Left ventricle myocardium inferior (tissue), 1 donor: ENCODE measurements around the gene PPFIBP1. TPM values are rescaled to one million over a fixed set of nuclear protein-coding genes. Genes with fewer than 3 reads are reported as not detected.

Source experiments
- DNase-seq: peaks from one replicate; pipeline ENCODE4 v3.0.0-alpha.2; 2020
- H3K27ac ChIP-seq: fragments of 200-600 bp; replicated peaks from 2 replicates; pipeline ENCODE4 v1.8.0; 2021
- H3K27me3 ChIP-seq: fragments of 200-600 bp; 2 replicates; pipeline ENCODE4 v1.8.0; 2021; ENCODE audit warnings: low read depth
- H3K36me3 ChIP-seq: fragments of 200-600 bp; 2 replicates; pipeline ENCODE4 v1.8.0; 2021
- H3K4me1 ChIP-seq: fragments of 200-600 bp; 2 replicates; pipeline ENCODE4 v1.8.0; 2021
- H3K4me3 ChIP-seq: fragments of 200-600 bp; 2 replicates; pipeline ENCODE4 v1.8.0; 2021; ENCODE audit warnings: mild to moderate bottlenecking, moderate library complexity
- H3K9me3 ChIP-seq: fragments of 200-600 bp; replicated peaks from 2 replicates; pipeline ENCODE4 v1.8.0; 2021
- CTCF ChIP-seq: fragments of 200-600 bp; IDR thresholded peaks from 2 replicates; pipeline ENCODE4 v1.8.0; 2021; ENCODE audit warnings: antibody characterized with exemption, mild to moderate bottlenecking, borderline replicate concordance
- intact Hi-C: fragments of 100-400 bp; cut with micrococcal nuclease; formaldehyde crosslinking; loops from one replicate; pipeline ENCODE4 v1.11.0; 2022
- total RNA-seq: library from RNA; stranded (reverse); fragmentation: NEBNext Ultra II Directional; extraction: Animal tissue kit (Norgen Biotek cat#: 25700); gene quantifications from one replicate; pipeline ENCODE4 v1.2.1, GENCODE V29; 2021
- donor health status: DM: no; HTN: yes; CAD: no; lungs with severe emphysema.

Gene PPFIBP1
- total RNA-seq, 1 donor from 2014 or later, result 258 TPM

GRCh38 chr12:27486961-27487360 is 37.0 kb upstream of the PPFIBP1 start:
- intact Hi-C loops, result no loop called here
- Histone ChIP-seq H3K9me3 (no peaks in the 10 kb centered on the region), H3K4me1 (no peaks in the 10 kb centered on the region), H3K27ac (no peak overlapping the region), H3K36me3 (no peaks in the 10 kb centered on the region), H3K27me3 (no peaks in the 10 kb centered on the region), H3K4me3 (no peak overlapping the region)
- no peak for TF ChIP-seq CTCF
- no peak for DNase-seq

- H3K9me3 ChIP-seq, result no peaks in the 10 kb centered on the region
- intact Hi-C loops, result no loop called here
Measured at GRCh38 chr12:27488479-27488878, 35.5 kb upstream of the PPFIBP1 start.

GRCh38 chr12:27491226-27491625 is 32.8 kb upstream of the PPFIBP1 start:
- intact Hi-C loops, result no loop called here
- Histone ChIP-seq H3K36me3 (no peaks in the 10 kb centered on the region), H3K27me3 (no peaks in the 10 kb centered on the region), H3K4me1 (no peaks in the 10 kb centered on the region), H3K4me3 (no peak overlapping the region), H3K27ac (no peak overlapping the region), H3K9me3 (no peaks in the 10 kb centered on the region)
- no peak for DNase-seq
- TF ChIP-seq CTCF, result no peak

More at GRCh38 chr12:27488479-27488878, 35.5 kb upstream of the PPFIBP1 start:
- Histone ChIP-seq H3K27ac (no peak overlapping the region), H3K4me3 (no peak overlapping the region), H3K36me3 (no peaks in the 10 kb centered on the region), H3K4me1 (no peaks in the 10 kb centered on the region), H3K27me3 (no peaks in the 10 kb centered on the region)
- DNase-seq, result no peak
- TF ChIP-seq CTCF, result no peak

GRCh38 chr12:27493260-27493940 is 30.6 kb upstream of the PPFIBP1 start:
- Histone ChIP-seq H3K4me1 (no peaks in the 10 kb centered on the region), H3K4me3 (no peak overlapping the region), H3K36me3 (no peaks in the 10 kb centered on the region), H3K27ac (no peak overlapping the region), H3K9me3 (no peaks in the 10 kb centered on the region), H3K27me3 (no peaks in the 10 kb centered on the region)
- no peak for TF ChIP-seq CTCF
- no peak for DNase-seq
- intact Hi-C loops, result no loop called here

- intact Hi-C loops, result no loop called here
- DNase-seq, result no peak
- no peaks in the 10 kb centered on the region for H3K36me3 ChIP-seq
- TF ChIP-seq CTCF, result no peak
- H3K4me3 ChIP-seq, result no peak overlapping the region
- H3K27ac ChIP-seq, result no peak overlapping the region
- H3K4me1 ChIP-seq, result peaks cover 7% of the 10 kb centered on the region
- H3K27me3 ChIP-seq, result no peaks in the 10 kb centered on the region
- peaks cover 6% of the 10 kb centered on the region for H3K9me3 ChIP-seq
Measured at GRCh38 chr12:27497446-27497845, 26.6 kb upstream of the PPFIBP1 start.
